Smooth muscle cell (in vitro differentiated cells): ENCODE results near the gene PKMYT1. TPM values are rescaled to one million over a fixed set of nuclear protein-coding genes. Genes with fewer than 3 reads are reported as not detected.

Experiments used
- DNase-seq: peaks from one replicate; lab custom pipeline; 2025; ENCODE audit not compliant: unreplicated experiment; lab: John Stamatoyannopoulos, UW
- H2AFZ ChIP-seq: fragments of 200-600 bp; sonication (generic); 2 replicates; pipeline ENCODE4 v1.6.0; 2016; ENCODE audit warnings: antibody characterized with exemption, low read depth, mild to moderate bottlenecking
- H3F3A ChIP-seq: fragments of 200-600 bp; sonication (generic); 2 replicates; pipeline ENCODE4 v1.6.0; 2017; ENCODE audit warnings: antibody characterized with exemption, low read depth
- H3K27ac ChIP-seq: fragments of 200-600 bp; sonication (generic); 2 replicates; pipeline ENCODE4 v1.5.1; 2016; ENCODE audit warnings: low read depth, mild to moderate bottlenecking
- H3K27me3 ChIP-seq: fragments of 200-600 bp; sonication (generic); 2 replicates; pipeline ENCODE4 v1.6.1; 2016; ENCODE audit warnings: low read depth, mild to moderate bottlenecking
- H3K36me3 ChIP-seq: fragments of 200-600 bp; sonication (generic); 2 replicates; pipeline ENCODE4 v1.5.1; 2016; ENCODE audit warnings: low read depth
- H3K4me1 ChIP-seq: fragments of 200-600 bp; sonication (generic); 2 replicates; pipeline ENCODE4 v1.5.1; 2016; ENCODE audit warnings: low read depth
- H3K4me2 ChIP-seq: fragments of 200-600 bp; sonication (generic); 2 replicates; pipeline ENCODE4 v1.6.0; 2016; ENCODE audit warnings: mild to moderate bottlenecking
- H3K4me3 ChIP-seq: fragments of 200-600 bp; sonication (generic); 2 replicates; pipeline ENCODE4 v1.5.1; 2016; ENCODE audit warnings: mild to moderate bottlenecking
- H3K79me2 ChIP-seq: fragments of 200-600 bp; sonication (generic); 2 replicates; pipeline ENCODE4 v1.6.0; 2016; ENCODE audit warnings: low read depth, mild to moderate bottlenecking
- H3K9ac ChIP-seq: fragments of 200-600 bp; sonication (generic); 2 replicates; pipeline ENCODE4 v1.6.0; 2016; ENCODE audit warnings: low read depth
- H3K9me3 ChIP-seq: fragments of 200-600 bp; sonication (generic); replicated peaks from 2 replicates; pipeline ENCODE4 v1.5.1; 2016; ENCODE audit warnings: low read depth
- H4K20me1 ChIP-seq: fragments of 200-600 bp; sonication (generic); 2 replicates; pipeline ENCODE4 v1.6.0; 2016; ENCODE audit warnings: low read depth
- CTCF ChIP-seq: fragments of 200-600 bp; sonication (generic); IDR thresholded peaks from 2 replicates; pipeline ENCODE4 v1.5.1; 2017; ENCODE audit warnings: borderline replicate concordance, mild to moderate bottlenecking, antibody characterized with exemption; ENCODE audit not compliant: insufficient read depth, poor library complexity, severe bottlenecking
- WGBS: methylation state at CpG from one replicate; pipeline ENCODE4 v1.1.7; 2016; ENCODE audit warnings: low lambda C conversion rate; 5-methylcytosine and 5-hydroxymethylcytosine counted together
- polyA plus RNA-seq: library from polyadenylated mRNA; unstranded; fragments of >200 nt; fragmentation: Nextera tagmentation; extraction: Ambion mirVana; gene quantifications from 2 replicates; pipeline ENCODE4 v1.2.1, GENCODE V29; 2016
- total RNA-seq: library from RNA; depleted of rRNA; stranded (reverse); fragments of >200 nt; gene quantifications from 2 replicates; pipeline ENCODE4 v1.2.3, GENCODE V29; 2014

Gene PKMYT1
- total and polyA plus RNA-seq, 2 experiments from 2014 or later, result 13.8 to 32.6 TPM

DNA sequence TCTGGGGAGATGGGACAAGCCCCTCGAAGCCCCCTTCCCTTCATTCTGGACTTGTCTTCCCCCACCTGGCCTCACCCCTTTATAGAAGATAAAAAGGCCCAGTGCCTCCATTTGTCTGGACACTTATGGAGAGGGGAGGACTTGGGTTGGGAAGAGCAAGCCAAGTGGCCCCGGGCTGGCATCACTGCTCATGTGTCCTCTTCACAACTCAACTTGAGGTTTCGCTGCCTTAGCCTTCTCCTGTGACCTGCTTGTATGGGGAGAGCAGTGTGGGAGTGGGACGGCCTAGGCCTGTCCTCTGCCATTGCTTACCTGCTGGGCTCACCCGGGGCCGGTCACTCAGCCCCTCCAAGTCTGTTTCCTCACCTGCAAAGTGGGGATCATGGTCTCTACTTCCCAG, 9.7 kb downstream of the PKMYT1 start:
- no peaks in the 10 kb centered on the region for H3F3A ChIP-seq
- H3K27ac ChIP-seq, result no peak overlapping the region
- H3K9ac ChIP-seq, result no peak overlapping the region
- H3K36me3 ChIP-seq, result no peaks in the 10 kb centered on the region
- H2AFZ ChIP-seq, result no peak overlapping the region
- H3K9me3 ChIP-seq, result no peaks in the 10 kb centered on the region
- no peak for DNase-seq
- H3K4me1 ChIP-seq, result no peaks in the 10 kb centered on the region
- no peak for TF ChIP-seq CTCF
- peaks cover 11% of the 10 kb centered on the region for H4K20me1 ChIP-seq
- WGBS, result 88% methylated on average over 6 of the region's 6 CpGs
- peak overlapping the region; percentile 63 for H3K4me3 ChIP-seq
- H3K27me3 ChIP-seq, result peaks cover 24% of the 10 kb centered on the region
- H3K79me2 ChIP-seq, result no peaks in the 10 kb centered on the region
- H3K4me2 ChIP-seq, result peak overlapping the region; percentile 98

GRCh38 chr16:2969545-2970521, 10.4 kb downstream of the PKMYT1 start:
- TF ChIP-seq CTCF, result peak; percentile 45
- H3K79me2 ChIP-seq, result no peaks in the 10 kb centered on the region
- no peak overlapping the region for H3K9ac ChIP-seq
- WGBS, result 3% methylated on average over 68 of the region's 83 CpGs
- no peaks in the 10 kb centered on the region for H3K36me3 ChIP-seq
- no peak overlapping the region for H3K27ac ChIP-seq
- peak overlapping the region; percentile 98 for H3K4me2 ChIP-seq
- no peaks in the 10 kb centered on the region for H3F3A ChIP-seq
- DNase-seq, result peak; percentile 10
- H3K27me3 ChIP-seq, result peaks cover 31% of the 10 kb centered on the region
- H3K4me1 ChIP-seq, result no peaks in the 10 kb centered on the region
- no peaks in the 10 kb centered on the region for H3K9me3 ChIP-seq
- H2AFZ ChIP-seq, result peak overlapping the region; percentile 84
- H3K4me3 ChIP-seq, result peak overlapping the region; percentile 63
- H4K20me1 ChIP-seq, result peaks cover 11% of the 10 kb centered on the region

- no peaks in the 10 kb centered on the region for H3K9me3 ChIP-seq
- no peak within 1 kb of the TSS for H3K27ac ChIP-seq
- peak; percentile 90 for DNase-seq
- H3F3A ChIP-seq, result no peaks in the 10 kb centered on the region
- H3K4me1 ChIP-seq, result peaks cover 8% of the 10 kb centered on the region
- peak within 1 kb of the TSS; percentile 63 for H3K4me3 ChIP-seq
- no peaks in the 10 kb centered on the region for H3K36me3 ChIP-seq
- H3K4me2 ChIP-seq, result peak within 1 kb of the TSS; percentile 98
- 2% methylated on average over 89 of the region's 98 CpGs for WGBS
- H4K20me1 ChIP-seq, result peaks cover 11% of the 10 kb centered on the region
- H2AFZ ChIP-seq, result peak within 1 kb of the TSS; percentile 84
- no peaks in the 10 kb centered on the region for H3K79me2 ChIP-seq
- H3K9ac ChIP-seq, result no peak within 1 kb of the TSS
- TF ChIP-seq CTCF, result no peak
- peaks cover 40% of the 10 kb centered on the region for H3K27me3 ChIP-seq
Measured at GRCh38 chr16:2968738-2969544, 11.3 kb downstream of the PKMYT1 start, which contains the start of gene PAQR4. TSS of gene PAQR4 (plus strand) at chr16:2969348. CDS start at chr16:2969675, 327 bp downstream.
